Measurements from ENCODE around the gene MT1X. TPM values are rescaled to one million over a fixed set of nuclear protein-coding genes. Genes with fewer than 3 reads are reported as not detected.

MT1X gene
- total RNA-seq, 2 experiments from 2014 or later = 17.1 to 21.2 TPM

DNA sequence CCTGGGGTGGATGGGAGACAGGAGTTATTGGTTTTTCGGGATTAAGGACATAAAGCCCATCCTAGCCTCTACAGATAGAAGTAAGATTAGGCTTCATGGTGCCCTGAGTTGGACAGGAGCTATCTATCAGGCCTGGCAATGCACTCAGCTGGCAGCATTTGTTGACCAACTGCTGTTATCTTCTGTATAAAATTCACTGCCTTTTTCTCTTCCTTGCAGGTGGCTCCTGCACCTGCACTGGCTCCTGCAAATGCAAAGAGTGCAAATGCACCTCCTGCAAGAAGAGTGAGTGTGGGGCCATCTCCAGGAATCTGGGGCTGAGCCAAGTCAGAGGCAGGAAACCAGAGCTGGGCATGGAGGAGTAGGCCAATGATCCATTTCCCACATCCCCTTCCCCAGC is 43.2 kb upstream of the MT1X start:
- DNase-seq (ENCODE audit: low spot score) = no peak
- H3K9me3 ChIP-seq (ENCODE audit: low read length) = no peaks in the 10 kb centered on the region
- no peak overlapping the region for H2AFZ ChIP-seq (ENCODE audit: low read length)
- H3K4me2 ChIP-seq (ENCODE audit: low read length) = no peak overlapping the region
- intact Hi-C loops (cut with micrococcal nuclease; ENCODE audit: unreplicated experiment) = no loop called here
- H3K27ac ChIP-seq (ENCODE audit: low read depth, low read length, poor library complexity, severe bottlenecking) = no peak overlapping the region
- no peaks in the 10 kb centered on the region for H4K20me1 ChIP-seq (ENCODE audit: insufficient read depth, low read length)
- H3K4me1 ChIP-seq (ENCODE audit: insufficient read depth, low read length, poor library complexity, severe bottlenecking) = no peaks in the 10 kb centered on the region
- no peak for TF ChIP-seq EZH2phosphoT487 (IDR thresholded peaks at IDR 0.05; ENCODE audit: borderline replicate concordance, low read depth, low read length)
- TF ChIP-seq, protein P1, sequence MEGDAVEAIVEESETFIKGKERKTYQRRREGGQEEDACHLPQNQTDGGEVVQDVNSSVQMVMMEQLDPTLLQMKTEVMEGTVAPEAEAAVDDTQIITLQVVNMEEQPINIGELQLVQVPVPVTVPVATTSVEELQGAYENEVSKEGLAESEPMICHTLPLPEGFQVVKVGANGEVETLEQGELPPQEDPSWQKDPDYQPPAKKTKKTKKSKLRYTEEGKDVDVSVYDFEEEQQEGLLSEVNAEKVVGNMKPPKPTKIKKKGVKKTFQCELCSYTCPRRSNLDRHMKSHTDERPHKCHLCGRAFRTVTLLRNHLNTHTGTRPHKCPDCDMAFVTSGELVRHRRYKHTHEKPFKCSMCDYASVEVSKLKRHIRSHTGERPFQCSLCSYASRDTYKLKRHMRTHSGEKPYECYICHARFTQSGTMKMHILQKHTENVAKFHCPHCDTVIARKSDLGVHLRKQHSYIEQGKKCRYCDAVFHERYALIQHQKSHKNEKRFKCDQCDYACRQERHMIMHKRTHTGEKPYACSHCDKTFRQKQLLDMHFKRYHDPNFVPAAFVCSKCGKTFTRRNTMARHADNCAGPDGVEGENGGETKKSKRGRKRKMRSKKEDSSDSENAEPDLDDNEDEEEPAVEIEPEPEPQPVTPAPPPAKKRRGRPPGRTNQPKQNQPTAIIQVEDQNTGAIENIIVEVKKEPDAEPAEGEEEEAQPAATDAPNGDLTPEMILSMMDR (conservative IDR thresholded peaks at IDR 0.05; ENCODE audit: low read length) = no peak
- H3K79me2 ChIP-seq (ENCODE audit: insufficient read depth, low read depth, low read length) = no peaks in the 10 kb centered on the region
- H3K36me3 ChIP-seq (ENCODE audit: insufficient read depth, low read length) = no peaks in the 10 kb centered on the region
- ChIA-PET CTCF (ENCODE audit: unreplicated experiment) (no interaction called here), POLR2A (no interaction called here)
- no peak overlapping the region for H3K4me3 ChIP-seq (ENCODE audit: low read depth, low read length, poor library complexity, severe bottlenecking)
- H3K9me2 ChIP-seq (ENCODE audit: insufficient read depth, low read length) = no peaks in the 10 kb centered on the region
- no TSS peak for BruUV-seq (replicated peaks)

DNA sequence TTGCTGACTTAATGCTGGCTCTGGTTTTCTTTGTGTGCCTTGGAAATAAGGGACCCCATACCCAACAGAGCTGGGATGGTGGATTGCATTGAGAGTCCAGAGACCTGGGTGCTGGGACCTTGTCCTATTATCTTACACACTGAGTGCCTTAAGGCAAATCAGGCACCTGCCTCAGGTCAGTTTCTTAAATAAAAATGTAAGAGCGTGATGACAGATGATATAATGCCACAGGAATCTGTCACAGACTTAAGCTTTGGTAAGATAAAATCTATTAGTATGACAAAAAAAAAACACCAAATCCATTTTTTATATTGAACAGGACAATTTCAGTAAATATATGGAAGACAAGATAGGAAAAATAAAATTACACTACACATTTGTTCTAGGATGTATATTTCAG is 42.2 kb upstream of the MT1X start:
- Histone ChIP-seq H3K27ac (ENCODE audit: low read depth, low read length, poor library complexity, severe bottlenecking) (no peak overlapping the region), H3K4me1 (ENCODE audit: insufficient read depth, low read length, poor library complexity, severe bottlenecking) (no peaks in the 10 kb centered on the region), H3K9me2 (ENCODE audit: insufficient read depth, low read length) (no peaks in the 10 kb centered on the region), H3K4me3 (ENCODE audit: low read depth, low read length, poor library complexity, severe bottlenecking) (no peak overlapping the region), H3K9me3 (ENCODE audit: low read length) (no peaks in the 10 kb centered on the region), H2AFZ (ENCODE audit: low read length) (no peak overlapping the region), H4K20me1 (ENCODE audit: insufficient read depth, low read length) (no peaks in the 10 kb centered on the region), H3K4me2 (ENCODE audit: low read length) (no peak overlapping the region), H3K36me3 (ENCODE audit: insufficient read depth, low read length) (no peaks in the 10 kb centered on the region), H3K79me2 (ENCODE audit: insufficient read depth, low read depth, low read length) (no peaks in the 10 kb centered on the region)
- intact Hi-C loops (cut with micrococcal nuclease; ENCODE audit: unreplicated experiment) = no loop called here
- DNase-seq (ENCODE audit: low spot score) = no peak
- no TSS peak for BruUV-seq (replicated peaks)
- TF ChIP-seq EZH2phosphoT487 (IDR thresholded peaks at IDR 0.05; ENCODE audit: borderline replicate concordance, low read depth, low read length) = no peak
- TF ChIP-seq, protein P1 (conservative IDR thresholded peaks at IDR 0.05; ENCODE audit: low read length) = no peak
- CTCF ChIA-PET (ENCODE audit: unreplicated experiment) = no interaction called here
- POLR2A ChIA-PET = no interaction called here

DNA sequence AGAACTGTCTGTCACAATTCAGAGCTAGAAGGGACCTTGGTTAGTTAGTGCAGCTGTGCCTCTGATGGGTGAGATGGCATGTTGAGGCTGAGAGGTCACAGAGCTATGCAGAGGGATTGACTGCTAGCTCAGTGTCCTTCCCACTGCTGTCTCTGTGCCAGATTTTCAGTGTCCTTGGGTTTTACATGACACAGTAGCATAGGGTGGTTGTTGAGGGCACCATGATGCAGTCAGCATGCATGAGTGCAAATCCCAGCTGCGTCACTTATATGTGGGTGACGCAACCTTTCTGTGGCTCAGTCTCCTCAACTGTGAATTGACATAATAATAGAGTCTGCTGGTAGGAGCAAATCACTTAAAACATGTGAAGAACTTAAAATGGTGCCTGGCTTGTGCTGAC is 41.1 kb upstream of the MT1X start:
- Histone ChIP-seq H3K4me1 (ENCODE audit: insufficient read depth, low read length, poor library complexity, severe bottlenecking) (no peaks in the 10 kb centered on the region), H2AFZ (ENCODE audit: low read length) (no peak overlapping the region), H3K4me2 (ENCODE audit: low read length) (no peak overlapping the region), H3K27ac (ENCODE audit: low read depth, low read length, poor library complexity, severe bottlenecking) (no peak overlapping the region), H3K9me2 (ENCODE audit: insufficient read depth, low read length) (no peaks in the 10 kb centered on the region), H4K20me1 (ENCODE audit: insufficient read depth, low read length) (no peaks in the 10 kb centered on the region), H3K36me3 (ENCODE audit: insufficient read depth, low read length) (no peaks in the 10 kb centered on the region), H3K4me3 (ENCODE audit: low read depth, low read length, poor library complexity, severe bottlenecking) (no peak overlapping the region), H3K9me3 (ENCODE audit: low read length) (no peaks in the 10 kb centered on the region), H3K79me2 (ENCODE audit: insufficient read depth, low read depth, low read length) (no peaks in the 10 kb centered on the region)
- intact Hi-C loops (cut with micrococcal nuclease; ENCODE audit: unreplicated experiment) = no loop called here
- POLR2A ChIA-PET = interaction anchor here (0.6 kb wide), 1 partner anchor 155 kb away, joined by 3 read pairs; no protein-coding TSS in a partner anchor
- DNase-seq (ENCODE audit: low spot score) = no peak
- TF ChIP-seq EZH2phosphoT487 (IDR thresholded peaks at IDR 0.05; ENCODE audit: borderline replicate concordance, low read depth, low read length) = no peak
- TF ChIP-seq, protein P1 (conservative IDR thresholded peaks at IDR 0.05; ENCODE audit: low read length) = no peak
- no TSS peak for BruUV-seq (replicated peaks)
- CTCF ChIA-PET (ENCODE audit: unreplicated experiment) = no interaction called here

Measured in OCI-LY7 (cell line).